HG03354 (cell line): ENCODE data around the gene PHF19.

ENCODE experiments used
- ATAC-seq: cut with Tn5 transposase; IDR thresholded peaks from one replicate; pipeline ENCODE4 v1.9.1; 2021; ENCODE audit warnings: mild to moderate bottlenecking; ENCODE audit not compliant: unreplicated experiment, poor library complexity, severe bottlenecking

The PHF19 gene

GRCh38 chr9:120914953-120915352 is 38.0 kb upstream of the PHF19 start:
- no peak for ATAC-seq

DNA sequence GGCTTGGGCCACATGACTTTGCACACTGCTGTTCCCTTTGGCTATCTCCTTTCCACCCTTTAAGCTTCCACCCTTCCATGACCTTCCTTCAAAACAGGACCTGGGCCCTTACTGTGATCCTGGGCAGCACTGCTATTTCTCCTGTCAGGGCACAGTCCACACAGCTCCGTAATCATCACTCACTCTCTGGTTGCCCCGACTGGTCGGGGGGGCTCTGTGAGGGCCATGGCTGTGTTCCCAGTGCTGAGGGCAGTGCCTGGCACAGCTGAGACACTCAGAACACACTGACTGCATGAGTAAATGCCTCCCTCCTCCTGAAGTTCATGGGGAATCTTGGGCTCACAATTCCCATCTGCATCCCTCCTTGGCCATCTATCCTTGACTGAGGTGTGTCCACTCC is 37.4 kb upstream of the PHF19 start:
- ATAC-seq, result no peak

GRCh38 chr9:120913647-120914264 is 36.8 kb upstream of the PHF19 start:
- no peak for ATAC-seq

DNA sequence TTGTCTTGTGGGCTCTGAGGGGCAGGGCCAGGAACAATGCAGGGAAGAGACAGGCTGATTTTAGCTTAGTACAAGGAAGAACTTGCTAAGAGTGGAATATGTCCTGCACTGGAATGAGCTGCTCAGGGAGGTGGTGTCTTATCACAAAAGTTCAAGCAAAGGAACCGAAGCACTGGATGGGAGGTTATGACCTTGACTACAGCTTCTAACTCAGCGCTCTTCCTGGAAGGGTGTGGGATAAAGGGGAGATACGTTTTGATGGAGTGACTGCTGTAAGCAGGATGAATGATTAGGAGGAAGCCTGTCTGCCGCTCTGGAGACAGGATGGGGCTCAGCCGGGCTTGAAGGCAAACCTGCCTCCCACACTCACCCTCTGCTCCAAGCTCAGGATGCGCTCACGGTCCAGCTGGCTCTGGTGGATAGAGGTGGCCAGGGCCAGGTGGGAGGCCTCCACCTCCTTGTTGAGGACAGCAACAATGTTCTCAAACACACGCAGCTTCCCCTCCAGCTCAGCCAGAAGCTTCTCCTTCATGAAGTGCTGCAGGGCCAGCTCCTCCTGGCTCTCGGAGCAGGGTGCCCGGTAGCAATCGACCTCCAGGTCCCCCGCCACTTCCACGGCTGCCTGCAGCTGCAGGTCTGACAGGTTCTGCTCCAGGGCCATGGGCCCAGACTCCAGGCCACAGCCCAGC is 36.1 kb upstream of the PHF19 start:
- ATAC-seq, result no peak

GRCh38 chr9:120911295-120911837 is 34.4 kb upstream of the PHF19 start:
- no peak for ATAC-seq

GRCh38 chr9:120910643-120911042 is 33.7 kb upstream of the PHF19 start:
- ATAC-seq, result no peak

- no peak for ATAC-seq
Observed at GRCh38 chr9:120909904-120910303, 32.9 kb upstream of the PHF19 start.

- no peak for ATAC-seq
Observed at GRCh38 chr9:120905315-120906164, 28.6 kb upstream of the PHF19 start.

DNA sequence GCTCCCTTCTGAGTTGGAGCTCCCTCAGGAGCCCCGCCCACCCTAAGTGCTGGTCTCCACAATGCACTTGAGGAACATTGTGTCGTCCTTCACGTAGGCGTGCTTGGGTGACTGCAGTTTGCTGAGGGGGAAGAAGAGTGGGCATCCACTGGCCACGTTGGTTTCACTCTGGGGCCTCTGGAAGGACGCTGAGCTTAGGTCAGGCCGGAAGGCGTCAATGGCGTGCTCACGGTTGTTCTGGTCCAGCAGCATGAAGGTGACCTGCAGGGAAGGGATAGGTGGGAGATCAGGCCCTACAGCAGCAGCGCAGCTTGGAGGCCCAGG is 28.0 kb upstream of the PHF19 start:
- no peak for ATAC-seq

- no peak for ATAC-seq
Observed at GRCh38 chr9:120904061-120904977, 27.3 kb upstream of the PHF19 start.

- ATAC-seq, result no peak
Observed at GRCh38 chr9:120902569-120903535, 25.9 kb upstream of the PHF19 start.

DNA sequence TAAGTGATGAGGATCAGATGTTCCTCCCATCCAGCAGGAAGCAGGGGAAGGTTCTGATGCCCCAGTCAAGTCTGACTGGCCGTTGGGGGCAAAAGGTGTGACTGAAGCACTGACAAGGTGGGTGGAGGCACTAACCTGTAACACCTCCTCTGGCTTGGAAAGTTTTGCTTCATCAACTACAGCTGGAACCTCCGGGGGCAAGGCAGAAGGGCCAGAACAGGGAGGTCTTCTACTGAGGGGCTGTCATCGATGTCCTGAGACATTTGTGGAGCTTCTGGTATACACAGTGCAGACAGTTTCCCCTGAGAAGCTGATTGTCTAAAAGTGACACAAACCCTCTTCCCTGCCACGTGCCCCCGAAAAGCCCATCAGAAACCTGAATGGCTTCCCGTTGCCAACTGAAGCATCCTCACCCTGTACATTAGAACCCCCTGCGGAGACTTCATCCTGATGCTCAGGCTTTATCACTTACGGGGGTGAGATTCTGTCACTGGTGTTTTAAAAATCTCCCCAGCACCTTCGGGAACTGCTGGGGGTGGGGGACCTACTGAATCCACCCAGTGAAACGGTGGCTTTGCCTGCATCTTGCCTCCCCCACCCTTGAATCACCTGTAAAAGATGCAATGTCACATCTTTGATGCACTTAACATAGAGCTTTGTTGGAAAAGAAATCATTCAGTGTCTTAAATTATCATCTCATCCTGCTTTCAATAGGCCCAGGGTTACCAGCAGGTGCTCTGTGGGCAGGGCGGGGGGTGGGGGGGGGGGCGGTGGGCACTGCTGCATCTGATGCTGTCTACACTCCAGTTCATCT is 25.0 kb upstream of the PHF19 start:
- no peak for ATAC-seq

DNA sequence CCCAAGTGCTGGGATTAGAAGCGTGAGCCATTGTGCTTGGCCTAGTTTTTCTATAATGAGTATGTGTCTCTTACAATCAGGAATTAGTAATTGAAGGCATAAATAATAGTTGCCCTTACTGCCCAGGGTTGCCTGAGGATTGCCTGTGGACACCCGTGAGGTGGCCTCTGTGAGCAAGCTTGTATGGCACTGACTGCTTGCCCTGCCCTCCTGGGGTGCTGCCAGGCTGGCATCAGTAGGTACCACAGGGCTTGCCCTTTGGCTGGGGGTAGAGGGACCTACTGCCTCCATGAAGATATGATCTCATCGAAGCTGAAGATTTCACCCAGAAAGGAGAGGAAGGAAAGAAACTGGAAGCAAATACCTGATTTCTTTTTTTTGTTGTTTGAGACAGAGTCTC is 23.8 kb upstream of the PHF19 start:
- ATAC-seq, result no peak

DNA sequence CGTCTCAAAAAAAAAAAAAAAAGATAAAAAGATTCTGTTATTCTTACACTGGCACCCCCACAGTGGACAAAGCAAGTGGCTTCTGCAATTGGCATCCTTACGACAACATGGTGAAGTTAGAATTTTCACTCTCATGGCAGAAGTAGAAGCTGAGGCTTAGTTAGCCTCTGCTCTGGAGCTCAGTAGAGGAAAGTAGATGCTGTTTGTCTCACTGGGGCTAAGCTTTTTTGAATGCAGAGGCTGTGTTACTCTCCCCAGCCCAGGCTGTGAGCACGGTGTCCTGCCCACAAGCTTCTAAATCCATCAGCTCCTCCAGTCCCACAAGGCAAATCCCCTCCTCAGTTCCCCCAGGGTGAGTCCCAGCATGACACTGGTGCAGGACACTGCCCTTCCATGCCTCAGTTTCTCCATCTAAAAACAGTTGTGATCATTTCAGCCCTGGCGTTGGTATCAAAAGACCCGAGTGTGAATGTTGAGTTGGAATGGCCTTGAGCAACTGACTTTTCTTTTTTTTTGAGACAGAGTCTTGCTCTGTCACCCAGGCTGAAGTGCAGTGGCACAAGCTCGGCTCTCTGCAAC is 22.6 kb upstream of the PHF19 start:
- ATAC-seq, result no peak

- no peak for ATAC-seq
Observed at GRCh38 chr9:120898396-120898795, 21.4 kb upstream of the PHF19 start.

DNA sequence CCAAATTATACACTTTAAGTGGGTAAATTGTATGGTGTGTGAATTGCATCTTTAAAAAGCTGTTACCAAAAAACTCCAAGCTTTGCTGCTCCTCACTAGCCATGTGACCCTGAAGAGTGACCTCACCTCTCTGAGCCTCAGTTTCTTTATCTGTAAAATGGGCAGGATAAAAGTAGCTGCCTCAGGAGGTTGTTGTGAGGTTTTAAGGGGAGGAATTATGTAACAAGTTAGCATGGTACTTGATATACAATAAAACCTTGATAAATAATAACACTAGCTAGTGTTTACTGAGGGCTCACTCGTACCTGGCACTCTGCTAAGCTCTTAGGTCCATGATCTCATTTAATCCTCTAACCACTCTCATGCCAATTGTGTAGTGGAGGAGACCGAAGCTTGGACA is 19.0 kb upstream of the PHF19 start:
- no peak for ATAC-seq

DNA sequence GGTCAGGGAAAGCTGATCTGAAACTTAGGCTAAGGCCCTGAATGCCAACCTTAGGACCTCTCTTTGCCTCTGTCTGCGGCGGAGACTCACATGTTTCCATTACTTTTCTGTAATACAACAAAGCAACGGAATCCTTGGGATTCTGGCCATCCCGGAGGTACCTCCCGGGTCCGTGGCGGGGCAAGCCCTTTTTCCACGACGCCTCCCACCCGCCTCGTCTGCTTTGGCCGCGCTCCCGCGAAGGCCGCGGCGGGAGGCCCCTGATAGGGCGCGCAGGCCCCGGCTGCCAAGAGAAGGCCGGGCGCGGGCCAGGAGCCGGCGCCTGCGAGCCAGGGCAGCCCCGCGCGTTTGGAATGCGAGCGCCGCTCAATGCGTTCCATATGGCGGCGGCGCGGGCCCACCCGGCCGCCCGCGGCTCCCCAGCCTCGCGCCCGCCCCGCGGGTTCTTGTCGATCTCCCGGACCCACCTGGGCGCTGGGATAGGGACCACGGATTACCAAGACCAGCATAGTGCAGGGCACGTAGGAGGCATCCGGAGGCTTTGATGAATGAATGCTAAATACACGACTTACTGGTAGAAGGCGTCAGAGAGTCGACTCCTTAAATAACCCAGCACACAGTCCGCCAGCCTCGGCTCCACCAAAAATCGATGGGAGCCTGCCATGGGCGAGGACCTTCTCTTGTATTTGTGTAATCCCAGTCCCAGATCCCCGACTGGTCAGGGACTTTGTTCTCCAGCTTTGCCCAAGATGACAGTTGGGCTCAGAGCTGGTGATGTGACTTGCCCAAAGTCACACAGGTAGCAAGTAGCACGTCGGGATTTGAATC is 17.5 kb upstream of the PHF19 start:
- ATAC-seq, result no peak
